Measurements from ENCODE around the gene ADARB1.
"Not testable (repeated sequence)": the region's sequence is repeated elsewhere in the genome, so short reads cannot be mapped to it uniquely, and the experiment has no call there.

ADARB1 gene

GRCh38 chr21:45074048-45074817, at the start of gene ADARB1:
Gene ADARB1 (plus strand): TSS chr21:45074580. CDS start chr21:45171657, 97,077 bp downstream.
- peak; percentile 32 to 40 for DNase-seq (ENCODE audit: low read depth in 2 of 2)

DNA sequence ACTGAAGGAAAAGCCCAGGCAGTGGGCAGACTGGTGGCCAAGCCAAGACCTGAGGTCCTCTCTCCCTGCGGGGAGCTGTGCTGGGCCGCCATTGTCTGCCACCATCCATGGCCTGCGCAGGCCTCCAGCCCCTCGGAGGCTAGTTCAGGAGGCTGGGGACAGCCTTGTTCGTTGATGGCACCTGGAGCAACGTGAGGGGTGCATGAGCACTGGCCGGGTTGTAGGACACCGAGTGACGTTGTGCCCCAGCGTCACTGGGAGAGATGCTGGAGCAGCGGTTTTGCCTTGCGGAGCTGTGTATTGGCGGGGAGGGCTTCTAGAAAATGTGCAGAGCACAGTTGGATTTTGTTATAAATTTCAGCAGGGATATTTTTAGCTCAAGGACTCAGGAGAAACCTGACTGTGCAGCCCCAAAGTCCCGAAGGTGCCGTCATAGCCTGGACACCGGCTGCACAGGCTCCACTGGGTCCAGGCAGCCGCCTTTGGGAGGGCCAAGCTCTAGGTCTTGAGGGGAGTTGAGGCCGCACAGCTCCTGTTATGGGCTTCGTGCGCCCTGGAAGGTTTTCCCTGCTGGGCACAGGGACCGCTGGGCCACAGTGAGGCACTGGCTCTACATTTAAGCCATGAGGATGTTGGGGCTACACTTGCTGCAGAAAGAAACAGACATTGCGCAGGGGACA, 48.2 kb upstream of the ADARB1 start:
- DNase-seq (ENCODE audit: low read depth in 2 of 2), result no peak

DNA sequence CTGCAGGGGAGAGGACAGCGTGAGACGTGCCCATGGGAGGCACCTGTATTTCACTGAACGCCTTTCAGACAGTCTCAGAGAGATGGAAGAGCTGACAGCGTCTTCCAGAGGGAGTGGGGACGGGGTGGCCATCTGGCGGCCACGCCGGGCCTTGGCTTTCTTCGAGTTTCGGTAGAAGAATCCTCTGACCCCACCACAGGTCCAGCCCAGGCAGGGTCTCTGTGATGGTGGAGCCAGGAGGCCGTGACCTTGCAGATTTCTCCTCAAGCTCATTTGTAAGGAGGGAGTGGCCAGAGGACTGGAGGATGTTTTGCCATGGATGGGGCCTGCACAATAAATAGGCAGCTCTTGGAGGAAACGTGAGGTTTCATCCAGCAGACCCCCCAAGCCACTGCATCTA, 47.6 kb upstream of the ADARB1 start:
- no peak for DNase-seq (ENCODE audit: low read depth in 2 of 2)

- no peak for DNase-seq (ENCODE audit: low read depth in 2 of 2)
Observed at GRCh38 chr21:45027241-45028196, 46.9 kb upstream of the ADARB1 start.

- not testable (repeated sequence) for DNase-seq (ENCODE audit: low read depth in 2 of 2)
Observed at GRCh38 chr21:45028645-45029044, 45.7 kb upstream of the ADARB1 start.

GRCh38 chr21:45029298-45029947, 45.0 kb upstream of the ADARB1 start:
- DNase-seq (ENCODE audit: low read depth in 2 of 2), result no peak

GRCh38 chr21:45029948-45030681, 44.3 kb upstream of the ADARB1 start:
- no peak for DNase-seq (ENCODE audit: low read depth in 2 of 2)

GRCh38 chr21:45030682-45031570, 43.5 kb upstream of the ADARB1 start:
- no peak for DNase-seq (ENCODE audit: low read depth in 2 of 2)

GRCh38 chr21:45031571-45032191, 42.7 kb upstream of the ADARB1 start:
- no peak for DNase-seq (ENCODE audit: low read depth in 2 of 2)

GRCh38 chr21:45032332-45032731, 42.0 kb upstream of the ADARB1 start:
- DNase-seq (ENCODE audit: low read depth in 2 of 2), result no peak

GRCh38 chr21:45032977-45033710, 41.2 kb upstream of the ADARB1 start:
- DNase-seq (ENCODE audit: low read depth in 2 of 2), result no peak

DNA sequence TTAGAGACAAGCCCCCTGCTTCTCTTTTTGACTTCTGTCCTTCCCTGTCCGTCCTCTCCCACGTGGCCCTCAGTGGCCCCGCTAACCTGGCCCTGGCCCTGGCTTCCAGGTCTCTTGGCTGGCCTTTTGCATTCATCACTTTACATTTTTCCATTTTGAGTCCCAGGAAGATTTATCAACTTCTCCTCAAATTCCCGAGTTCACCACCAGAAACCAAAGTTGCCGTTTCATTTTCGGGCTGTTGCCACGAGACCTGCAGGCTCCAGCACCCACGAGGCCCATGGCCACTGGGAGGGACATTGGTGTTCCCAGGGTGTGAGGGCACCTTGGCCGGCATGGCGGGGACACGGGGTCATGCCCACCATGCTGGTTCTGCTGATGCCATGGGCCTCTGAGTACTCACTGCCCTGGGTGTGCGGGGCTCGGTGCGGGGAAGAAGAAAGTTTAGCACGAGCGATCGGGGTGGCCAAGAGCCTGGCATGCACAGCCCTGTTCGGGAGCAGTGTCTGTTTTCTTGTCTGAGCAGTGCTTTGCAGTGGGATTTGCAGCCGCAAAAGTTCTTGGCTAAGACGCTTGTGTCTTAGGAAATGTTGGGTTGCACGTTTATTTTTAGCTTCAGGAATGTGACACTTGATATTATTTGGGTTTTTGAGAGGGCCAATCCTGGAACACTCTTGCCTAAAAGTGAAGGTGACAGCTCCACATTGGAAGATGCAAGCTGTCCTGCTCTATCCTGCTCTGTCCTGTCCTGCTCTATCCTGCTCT, 40.4 kb upstream of the ADARB1 start:
- DNase-seq (ENCODE audit: low read depth in 2 of 2), result no peak

DNA sequence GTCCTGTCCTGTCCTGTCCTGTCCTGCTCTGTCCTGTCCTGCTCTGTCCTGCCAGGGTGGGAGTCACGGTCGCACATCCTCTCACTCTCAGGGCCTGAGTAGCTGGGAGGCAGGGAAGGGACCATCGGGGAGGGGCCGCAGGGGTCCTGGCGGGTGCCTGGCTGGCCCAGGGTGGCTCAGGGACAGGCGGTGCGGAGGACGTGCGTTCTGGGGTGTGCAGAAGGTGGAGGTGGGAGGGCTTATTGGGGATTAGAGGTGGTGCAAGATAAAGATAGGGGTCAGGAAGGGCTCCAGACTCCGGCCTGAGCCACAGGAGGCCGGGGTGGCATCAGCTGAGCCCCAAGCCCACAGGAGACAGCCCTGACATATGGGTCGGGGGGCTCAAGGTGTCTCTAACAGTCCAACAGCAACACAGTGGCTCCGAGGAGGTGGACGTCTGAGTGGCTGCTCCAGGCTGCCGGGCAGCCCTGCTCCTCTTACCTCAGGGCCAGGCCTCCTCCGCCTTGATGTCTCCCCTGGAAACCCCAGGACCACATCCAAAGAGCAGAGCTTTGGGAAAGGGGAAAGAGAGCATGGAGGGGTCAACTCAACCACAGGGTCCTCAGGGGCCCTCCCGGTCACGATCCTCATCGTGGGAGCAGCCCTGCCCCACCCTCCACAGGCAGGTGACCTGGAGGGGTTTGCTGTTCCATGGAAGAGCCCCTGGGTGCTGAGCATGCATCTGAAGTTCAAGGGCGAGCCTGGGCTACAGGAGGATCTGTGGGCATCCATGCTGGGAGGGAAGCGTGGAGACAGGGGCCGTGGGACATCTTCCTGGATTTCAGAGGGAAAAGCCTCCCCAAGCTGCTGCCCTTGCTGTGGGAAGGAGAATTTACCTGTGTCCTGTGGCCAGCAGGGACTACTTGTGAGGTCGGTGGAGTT, 39.6 kb upstream of the ADARB1 start:
- no peak for DNase-seq (ENCODE audit: low read depth in 2 of 2)

- DNase-seq (ENCODE audit: low read depth in 2 of 2), result no peak
Observed at GRCh38 chr21:45035477-45035848, 38.9 kb upstream of the ADARB1 start.

- no peak for DNase-seq (ENCODE audit: low read depth in 2 of 2)
Observed at GRCh38 chr21:45036630-45037029, 37.8 kb upstream of the ADARB1 start.

GRCh38 chr21:45037986-45038385, 36.4 kb upstream of the ADARB1 start:
- DNase-seq (ENCODE audit: low read depth in 2 of 2), result no peak
